Neutrophil (primary cell): ENCODE data around the gene HNRNPC.

ENCODE experiments used
- H3K27ac ChIP-seq: fragments of 200-600 bp; sonication (generic); 2 replicates; pipeline ENCODE4 v1.5.1; 2016; ENCODE audit warnings: mild to moderate bottlenecking, moderate library complexity
- H3K27me3 ChIP-seq: fragments of 200-600 bp; sonication (generic); 2 replicates; pipeline ENCODE4 v1.6.0; 2016; ENCODE audit warnings: mild to moderate bottlenecking
- H3K36me3 ChIP-seq: fragments of 200-600 bp; sonication (generic); 2 replicates; pipeline ENCODE4 v1.5.1; 2017
- H3K4me1 ChIP-seq, 2 experiments: fragments of 200-600 bp in 1 of 2; sonication (generic) in 1 of 2; 1 replicate in 1 of 2; 2 replicates in 1 of 2; pipeline versions ENCODE4 v1.5.1 to v1.6.1; 2013 to 2016; ENCODE audit warnings: low read depth in 1 of 2, low read length in 1 of 2, mild to moderate bottlenecking in 1 of 2, moderate library complexity in 1 of 2; ENCODE audit not compliant: control insufficient read depth in 1 of 2, insufficient read depth in 1 of 2
- H3K4me3 ChIP-seq, 2 experiments: fragments of 200-600 bp in 1 of 2; sonication (generic) in 1 of 2; 1 replicate in 1 of 2; 2 replicates in 1 of 2; pipeline ENCODE4 v1.5.1; 2013 to 2016; ENCODE audit warnings: low read depth in 1 of 2, low read length in 1 of 2, mild to moderate bottlenecking in 1 of 2, moderate library complexity in 1 of 2
- H3K9me3 ChIP-seq: fragments of 200-600 bp; sonication (generic); 2 replicates; pipeline ENCODE4 v1.5.1; 2016
- CTCF ChIP-seq: fragments of 200-600 bp; sonication (generic); IDR thresholded peaks from 2 replicates; pipeline ENCODE4 v1.5.1; 2016; ENCODE audit warnings: antibody characterized with exemption

The HNRNPC gene

GRCh38 chr14:21163871-21164291 lies 105.4 kb downstream of the HNRNPC start:
- Histone ChIP-seq H3K9me3 (no peaks in the 10 kb centered on the region), H3K27me3 (peaks cover 36% of the 10 kb centered on the region), H3K36me3 (no peaks in the 10 kb centered on the region), H3K27ac (no peak overlapping the region), H3K4me1 (no peaks in the 10 kb centered on the region), H3K4me3 (no peak overlapping the region)
- no peak for TF ChIP-seq CTCF

- Histone ChIP-seq H3K4me3 (no peak overlapping the region), H3K36me3 (no peaks in the 10 kb centered on the region), H3K27me3 (peaks cover 40% of the 10 kb centered on the region), H3K4me1 (no peaks in the 10 kb centered on the region), H3K27ac (no peak overlapping the region), H3K9me3 (no peaks in the 10 kb centered on the region)
- TF ChIP-seq CTCF: no peak
Observed at GRCh38 chr14:21162081-21162480, 107.2 kb downstream of the HNRNPC start.

GRCh38 chr14:21160061-21160610 lies 109.1 kb downstream of the HNRNPC start:
- H3K4me1 ChIP-seq: no peaks in the 10 kb centered on the region
- H3K9me3 ChIP-seq: no peaks in the 10 kb centered on the region
- H3K27ac ChIP-seq: no peak overlapping the region
- no peaks in the 10 kb centered on the region for H3K36me3 ChIP-seq
- no peak overlapping the region for H3K4me3 ChIP-seq
- H3K27me3 ChIP-seq: peaks cover 40% of the 10 kb centered on the region
- TF ChIP-seq CTCF: no peak
